Activated CD4-positive, alpha-beta T cell treated with anti-CD3 and anti-CD28 coated beads for 4 hours (primary cell): ENCODE results near the gene FAM13A.

Experiments used
- DNase-seq, 2 donors: peaks; one replicate each; pipeline ENCODE4 v3.0.0-alpha.2; 2020

FAM13A gene

DNA sequence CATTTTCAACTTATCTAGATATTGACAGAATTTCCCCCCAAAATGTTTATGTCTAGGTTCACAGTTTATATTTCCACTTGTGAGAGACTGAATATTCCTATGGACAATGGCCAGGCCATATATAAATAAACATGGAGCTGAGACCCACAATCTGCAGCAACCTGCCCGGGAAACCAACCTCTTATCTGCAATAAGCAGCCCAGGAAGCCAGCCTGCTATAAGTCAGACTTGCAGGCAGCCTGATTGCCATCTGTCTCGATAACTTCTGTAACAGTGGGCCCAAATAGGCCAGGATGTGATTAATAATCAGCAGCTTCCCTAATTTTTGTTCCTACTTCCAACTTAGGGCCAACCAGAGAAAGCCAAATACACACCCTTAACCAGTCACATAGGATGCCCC lies 354.2 kb downstream of the FAM13A start:
- no peak for DNase-seq

DNA sequence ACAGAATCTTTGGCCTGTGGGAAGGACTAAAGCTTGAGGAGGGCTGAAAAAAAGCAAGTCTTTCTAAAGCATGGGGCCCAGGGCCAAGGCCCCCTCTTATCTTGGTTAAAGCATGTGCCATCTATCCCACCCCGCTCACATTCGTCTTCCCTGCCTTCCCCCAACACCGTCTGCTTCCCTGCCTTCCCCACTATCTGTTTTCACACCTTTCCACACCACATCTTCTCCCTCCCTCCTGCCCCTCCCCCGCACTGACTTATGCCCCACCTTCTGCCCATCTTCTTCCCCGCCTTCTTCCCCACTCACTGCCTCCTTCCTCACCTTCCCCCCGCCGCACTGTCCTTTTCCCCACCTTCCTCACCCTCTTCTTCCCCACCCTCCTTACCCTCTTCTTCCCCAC lies 358.5 kb downstream of the FAM13A start:
- no peak for DNase-seq

DNA sequence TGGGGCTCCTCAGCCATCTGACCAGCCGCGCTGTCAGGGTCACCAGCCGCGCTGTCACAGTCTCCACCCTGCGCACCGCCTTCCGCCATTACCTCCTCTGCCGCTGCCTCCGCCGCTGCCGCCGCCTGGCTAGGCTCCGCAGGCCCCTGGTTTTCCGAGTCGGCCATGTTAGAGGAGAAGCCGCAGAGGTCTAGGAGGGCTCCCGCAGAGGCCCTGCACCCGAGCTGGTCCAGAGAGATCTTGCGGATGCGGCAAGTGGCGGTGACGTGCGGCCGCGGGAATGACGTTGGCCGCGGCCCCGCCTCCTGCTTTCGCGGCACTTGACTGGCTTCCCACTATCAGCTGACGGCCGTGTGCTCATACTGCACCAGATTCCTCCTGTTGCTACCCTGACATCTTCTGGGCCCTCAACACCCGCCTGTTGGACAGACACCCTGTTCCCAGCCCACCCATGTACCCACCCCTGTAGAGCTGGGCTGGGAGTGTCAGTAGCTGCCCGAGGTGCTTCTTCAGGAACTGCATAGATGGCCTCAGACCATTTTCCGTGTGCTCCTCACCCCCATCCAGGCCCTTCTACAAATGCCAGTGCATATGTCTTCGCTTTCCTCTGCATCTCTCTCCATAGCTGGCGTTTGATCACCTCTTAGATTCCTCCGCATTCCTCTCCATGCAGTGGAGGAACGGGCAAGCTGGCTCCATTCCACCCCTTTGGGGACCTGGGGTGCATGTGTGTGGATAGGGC lies 359.2 kb downstream of the FAM13A start, which contains the start of gene NAP1L5:
Gene NAP1L5 (minus strand): TSS at position 242 of the 742 bp plus-strand sequence. CDS start 75 bp downstream, at position 167.
- peak; percentile 45 to 57 for DNase-seq

DNA sequence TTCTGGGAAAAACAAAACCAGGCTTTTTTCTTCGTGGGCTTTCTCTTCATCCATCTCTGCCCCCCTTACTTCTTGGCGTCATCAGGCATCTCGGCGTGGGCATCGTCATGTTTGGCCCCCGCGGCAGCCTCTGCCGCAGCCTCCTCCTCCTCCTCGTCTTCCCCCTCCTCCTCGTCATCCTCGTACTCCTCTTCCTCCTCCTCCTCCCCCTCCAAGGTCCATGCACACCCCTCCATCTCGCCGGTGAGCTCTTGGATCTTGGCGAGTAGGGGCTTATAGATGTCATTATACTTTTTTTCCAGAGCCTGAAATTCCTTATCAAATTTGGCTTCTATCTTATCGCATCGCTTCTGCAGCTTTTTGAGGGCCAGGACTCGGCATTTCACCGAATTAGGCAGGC lies 359.8 kb downstream of the FAM13A start:
- peak; percentile 8 to 19 for DNase-seq

DNA sequence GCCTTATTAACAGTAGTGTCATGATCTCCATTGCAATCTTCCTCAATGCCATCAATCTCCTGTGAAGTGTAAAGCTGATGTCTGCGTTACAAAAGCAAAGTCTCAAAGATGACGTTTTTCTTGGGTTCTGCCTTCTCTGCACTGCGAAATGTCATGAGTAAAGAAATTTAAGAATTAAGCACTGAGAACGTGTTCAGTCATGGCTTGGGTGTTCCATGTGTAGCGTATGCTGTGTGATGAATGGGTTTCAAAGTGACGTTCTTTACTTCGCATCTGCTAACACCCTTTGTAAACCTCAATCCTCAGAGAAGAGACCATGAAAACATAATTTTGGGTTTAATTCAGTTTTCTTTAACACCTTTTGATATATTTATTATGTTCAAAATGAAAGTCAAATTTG lies 360.4 kb downstream of the FAM13A start:
- no peak for DNase-seq

DNA sequence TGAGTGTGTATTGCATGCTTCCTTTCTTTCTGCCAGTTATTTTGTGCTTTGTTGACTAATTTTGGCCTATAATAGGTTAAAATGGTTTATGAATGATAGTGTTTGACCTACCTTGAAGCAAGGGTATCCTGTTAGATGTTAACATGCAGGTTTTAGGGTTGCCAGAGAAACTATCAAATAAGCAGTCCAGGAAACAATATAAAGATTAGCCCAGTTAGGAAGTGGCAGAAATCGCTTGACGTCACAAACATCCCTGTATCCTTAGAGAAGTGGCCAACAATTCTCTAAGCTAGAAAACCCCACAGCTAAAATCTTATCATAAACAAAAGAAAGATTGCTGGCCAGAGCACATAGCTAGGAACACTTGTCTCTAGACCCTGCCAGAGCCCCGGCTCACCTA lies 363.2 kb downstream of the FAM13A start:
- no peak for DNase-seq

GRCh38 chr4:88690355-88690754 lies 366.6 kb downstream of the FAM13A start:
- DNase-seq: no peak

GRCh38 chr4:88681209-88681608 lies 375.8 kb downstream of the FAM13A start:
- no peak for DNase-seq
